Tibial nerve (tissue), 4 donors: ENCODE results near the gene ANKRD42. TPM values are rescaled to one million over a fixed set of nuclear protein-coding genes. Genes with fewer than 3 reads are reported as not detected.
A peak's percentile ranks its signal among the peaks of the same experiment; 100 is the strongest.

ENCODE experiments used
- DNase-seq, 2 donors: peaks; one replicate each; pipeline ENCODE4 v3.0.0-alpha.2; 2019; ENCODE audit warnings: low spot score in 2 of 2
- H3K27ac ChIP-seq, 4 donors: fragments of 200-600 bp; sonication (generic) in 3 of 4; one replicate each; pipeline ENCODE4 v1.5.1; 2017 to 2019; ENCODE audit warnings: mild to moderate bottlenecking in 1 of 4
- H3K27me3 ChIP-seq, 2 donors: fragments of 200-600 bp; sonication (generic) in 1 of 2; one replicate each; pipeline versions ENCODE4 v1.5.1 to v1.6.0; 2017 to 2019
- H3K36me3 ChIP-seq, 3 donors: fragments of 200-600 bp; sonication (generic); one replicate each; pipeline ENCODE4 v1.5.1; 2018 to 2019
- H3K4me1 ChIP-seq, 4 donors: fragments of 200-600 bp; sonication (generic) in 3 of 4; one replicate each; pipeline ENCODE4 v1.5.1; 2017 to 2019
- H3K4me3 ChIP-seq, 4 donors: fragments of 200-600 bp; sonication (generic) in 3 of 4; one replicate each; pipeline ENCODE4 v1.5.1; 2017 to 2019; ENCODE audit warnings: mild to moderate bottlenecking in 1 of 4, moderate library complexity in 1 of 4
- H3K9me3 ChIP-seq, 4 donors: fragments of 200-600 bp; sonication (generic) in 3 of 4; one replicate each; pipeline ENCODE4 v1.5.1; 2017 to 2019
- EP300 ChIP-seq, 2 donors: sonication (generic); formaldehyde crosslinking; IDR thresholded peaks; one replicate each; pipeline ENCODE4 v1.6.1; 2017; ENCODE audit warnings: antibody characterized with exemption in 2 of 2, mild to moderate bottlenecking in 1 of 2
- POLR2A ChIP-seq, 2 donors: fragments of 450-650 bp; IDR thresholded peaks; one replicate each; pipeline ENCODE4 v1.6.1; 2017; ENCODE audit warnings: antibody characterized with exemption in 2 of 2, mild to moderate bottlenecking in 2 of 2, moderate library complexity in 2 of 2
- WGBS, 2 donors: methylation state at CpG; one replicate each; pipeline ENCODE4 v1.1.5; 2018; 5-methylcytosine and 5-hydroxymethylcytosine counted together
- total RNA-seq, 4 donors: library from RNA; depleted of rRNA; stranded (reverse); fragments of >200 nt; gene quantifications; one replicate each; pipeline ENCODE4 v1.1.0, GENCODE V29; 2016
- TF ChIP-seq, protein P1 (sequence below), 5 experiments: fragments of 200-600 bp in 3 of 5; fragments of 450-650 bp in 2 of 5; sonication (generic) in 3 of 5; IDR thresholded peaks; one replicate each; pipeline ENCODE4 v1.5.1; 2016 to 2019; ENCODE audit warnings: antibody characterized with exemption in 5 of 5, mild to moderate bottlenecking in 3 of 5, moderate library complexity in 2 of 5

ANKRD42 gene
- total RNA-seq, 4 donors from 2014 or later, result 10.3 to 13.2 (median 13.1) TPM

DNA sequence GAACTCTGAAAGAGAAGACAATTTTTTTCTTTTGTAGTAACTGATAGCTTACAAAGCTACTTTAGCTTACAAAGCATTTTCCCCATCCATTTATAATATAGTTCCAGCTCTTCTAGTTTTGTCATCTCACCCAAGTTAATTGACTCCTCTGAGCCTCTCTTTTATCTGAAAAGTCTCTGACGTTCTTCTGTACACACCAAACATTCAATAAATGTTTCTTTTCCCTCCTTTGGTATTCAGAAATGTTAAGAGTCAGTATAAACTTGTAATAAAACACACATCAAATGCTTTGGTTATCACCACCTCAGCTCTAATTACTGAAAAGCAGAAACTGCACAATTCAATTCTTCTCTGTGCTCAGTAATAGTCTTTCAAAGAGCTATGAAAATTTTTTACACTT, 86.7 kb downstream of the ANKRD42 start:
- 51% methylated on average over 1 of the region's 1 CpG for whole genome bisulfite sequencing, 2 donors
- Histone ChIP-seq H3K27ac (no peak overlapping the region), H3K4me3 (no peak overlapping the region), H3K4me1 (peaks cover 0 to 42% (median 18%) of the 10 kb centered on the region in 4 donors), H3K27me3 (no peaks in the 10 kb centered on the region), H3K9me3 (no peaks in the 10 kb centered on the region), H3K36me3 (peaks cover 2 to 40% (median 5%) of the 10 kb centered on the region in 3 donors)
- DNase-seq, result no peak
- TF ChIP-seq, protein P1, sequence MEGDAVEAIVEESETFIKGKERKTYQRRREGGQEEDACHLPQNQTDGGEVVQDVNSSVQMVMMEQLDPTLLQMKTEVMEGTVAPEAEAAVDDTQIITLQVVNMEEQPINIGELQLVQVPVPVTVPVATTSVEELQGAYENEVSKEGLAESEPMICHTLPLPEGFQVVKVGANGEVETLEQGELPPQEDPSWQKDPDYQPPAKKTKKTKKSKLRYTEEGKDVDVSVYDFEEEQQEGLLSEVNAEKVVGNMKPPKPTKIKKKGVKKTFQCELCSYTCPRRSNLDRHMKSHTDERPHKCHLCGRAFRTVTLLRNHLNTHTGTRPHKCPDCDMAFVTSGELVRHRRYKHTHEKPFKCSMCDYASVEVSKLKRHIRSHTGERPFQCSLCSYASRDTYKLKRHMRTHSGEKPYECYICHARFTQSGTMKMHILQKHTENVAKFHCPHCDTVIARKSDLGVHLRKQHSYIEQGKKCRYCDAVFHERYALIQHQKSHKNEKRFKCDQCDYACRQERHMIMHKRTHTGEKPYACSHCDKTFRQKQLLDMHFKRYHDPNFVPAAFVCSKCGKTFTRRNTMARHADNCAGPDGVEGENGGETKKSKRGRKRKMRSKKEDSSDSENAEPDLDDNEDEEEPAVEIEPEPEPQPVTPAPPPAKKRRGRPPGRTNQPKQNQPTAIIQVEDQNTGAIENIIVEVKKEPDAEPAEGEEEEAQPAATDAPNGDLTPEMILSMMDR (IDR thresholded peaks at IDR 0.05), result no peak
- no peak for TF ChIP-seq POLR2A (IDR thresholded peaks at IDR 0.05)
- no peak for TF ChIP-seq EP300 (IDR thresholded peaks at IDR 0.05)

DNA sequence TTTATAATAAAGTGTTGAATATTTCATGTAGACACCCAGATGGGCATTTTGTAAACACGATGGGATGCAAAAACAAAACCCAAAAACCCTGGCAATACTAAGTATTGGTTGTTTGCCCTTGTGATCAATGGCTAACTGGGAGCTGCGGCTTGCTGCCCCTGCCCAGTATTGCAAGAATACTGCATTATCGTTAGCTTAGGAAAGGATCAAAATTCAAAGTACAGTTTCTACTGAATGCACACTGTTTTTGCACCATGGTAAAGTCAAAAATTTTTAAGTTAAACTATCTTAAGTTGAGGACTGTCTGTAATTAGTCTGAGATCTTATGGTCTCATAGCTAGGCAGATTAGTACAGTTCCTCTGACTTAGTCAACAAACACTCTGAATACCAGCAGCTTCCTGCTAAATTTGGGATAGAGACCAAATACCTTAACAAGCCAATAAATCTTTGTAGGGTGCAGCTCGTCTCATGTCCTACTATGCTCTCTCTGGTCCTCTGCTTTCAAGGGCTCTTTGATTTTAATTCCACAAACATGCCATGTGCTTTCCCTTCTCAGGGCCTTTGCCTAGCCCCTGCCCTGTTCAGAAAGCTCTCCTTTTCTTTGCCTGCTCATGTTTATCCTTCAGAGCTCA, 88.7 kb downstream of the ANKRD42 start:
- H3K4me1 ChIP-seq, result peaks cover 0 to 46% (median 19%) of the 10 kb centered on the region in 4 donors
- TF ChIP-seq, protein P1 (IDR thresholded peaks at IDR 0.05), result no peak
- TF ChIP-seq POLR2A (IDR thresholded peaks at IDR 0.05), result no peak
- no peaks in the 10 kb centered on the region for H3K9me3 ChIP-seq
- H3K4me3 ChIP-seq, result no peak overlapping the region
- H3K36me3 ChIP-seq, result peaks cover 0 to 20% (median 2%) of the 10 kb centered on the region in 3 donors
- no peaks in the 10 kb centered on the region for H3K27me3 ChIP-seq
- WGBS, 2 donors, result 65 to 77% methylated on average over 4 of the region's 4 CpGs
- H3K27ac ChIP-seq, result no peak overlapping the region
- DNase-seq, result no peak

DNA sequence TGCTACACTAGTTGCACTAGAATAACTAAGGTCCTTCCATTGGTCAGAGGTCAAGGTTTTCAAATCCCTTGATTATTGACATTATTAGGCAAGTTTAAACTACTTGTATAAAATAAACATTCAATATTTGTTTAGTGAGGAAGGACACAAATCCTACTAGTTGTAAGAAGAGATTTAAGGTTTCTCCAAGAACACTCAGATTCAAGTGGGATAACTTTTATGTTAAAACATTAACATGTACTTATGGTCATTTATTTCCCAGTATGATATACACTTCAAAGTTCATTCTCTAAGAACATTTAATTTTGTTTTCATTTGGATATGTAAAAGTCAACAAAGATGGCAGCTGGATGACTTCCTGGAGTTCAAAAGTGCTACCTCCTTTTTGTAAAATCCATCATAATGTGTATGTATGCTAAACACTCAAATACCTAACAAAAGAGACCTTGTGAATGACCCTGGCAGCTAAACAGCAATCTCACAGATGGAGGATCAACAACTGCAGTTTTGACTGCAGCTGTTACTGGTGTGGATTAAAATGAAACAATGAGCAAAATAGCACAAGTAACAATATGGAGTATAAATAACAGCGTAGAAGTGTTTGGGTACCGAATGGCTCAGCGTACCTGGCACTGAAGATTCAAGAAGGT, 91.1 kb downstream of the ANKRD42 start:
- H3K27me3 ChIP-seq, result no peaks in the 10 kb centered on the region
- WGBS, 2 donors, result 11 to 19% methylated on average over 3 of the region's 3 CpGs
- peaks cover 0 to 46% (median 19%) of the 10 kb centered on the region in 4 donors for H3K4me1 ChIP-seq
- peak overlapping the region; percentile 66 to 84 (median 72) for H3K4me3 ChIP-seq
- no peak for TF ChIP-seq EP300 (IDR thresholded peaks at IDR 0.05)
- TF ChIP-seq POLR2A (IDR thresholded peaks at IDR 0.05), result no peak
- TF ChIP-seq, protein P1 (IDR thresholded peaks at IDR 0.05), result no peak
- peak overlapping the region; percentile 96 to 98 (median 96) for H3K27ac ChIP-seq
- DNase-seq, result no peak
- H3K9me3 ChIP-seq, result no peaks in the 10 kb centered on the region
- H3K36me3 ChIP-seq, result no peaks in the 10 kb centered on the region

DNA sequence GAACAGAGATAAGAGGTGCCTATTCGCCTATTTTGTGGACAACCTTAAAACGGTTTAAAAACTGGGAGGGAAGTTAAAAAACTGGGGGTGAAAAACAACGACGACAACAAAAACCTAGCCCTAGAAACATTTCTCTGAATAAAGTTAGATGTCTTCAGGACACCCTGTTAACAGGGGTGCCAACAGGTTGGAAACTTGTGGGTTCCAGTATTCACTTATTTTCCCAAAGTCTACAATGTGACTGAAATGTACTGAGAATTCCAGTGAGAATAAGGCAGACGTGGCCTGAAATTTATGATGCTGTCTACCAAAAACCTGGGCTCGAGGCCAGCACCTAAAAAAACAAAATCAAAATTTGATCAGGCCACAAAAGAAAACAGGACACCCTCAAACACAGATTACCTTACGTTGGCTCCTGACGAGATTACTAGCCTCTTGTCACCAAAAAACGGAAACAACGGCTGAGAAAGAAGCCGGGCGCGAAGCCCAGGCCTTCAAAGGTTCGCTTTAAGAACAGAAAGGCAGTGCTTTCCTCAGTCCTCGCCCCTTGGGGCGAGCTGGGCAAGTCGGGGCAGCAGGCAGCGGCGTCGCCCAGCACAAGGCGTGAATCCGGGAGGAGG, 91.7 kb downstream of the ANKRD42 start:
- WGBS, 2 donors, result 2% methylated on average over 22 of the region's 22 CpGs
- Histone ChIP-seq H3K36me3 (no peaks in the 10 kb centered on the region), H3K9me3 (no peaks in the 10 kb centered on the region), H3K4me3 (peak overlapping the region; percentile 66 to 84 (median 72)), H3K4me1 (peaks cover 0 to 46% (median 19%) of the 10 kb centered on the region in 4 donors), H3K27me3 (no peaks in the 10 kb centered on the region), H3K27ac (peak overlapping the region; percentile 96 to 98 (median 96))
- TF ChIP-seq POLR2A (IDR thresholded peaks at IDR 0.05), result no peak
- TF ChIP-seq, protein P1 (IDR thresholded peaks at IDR 0.05), result no peak
- TF ChIP-seq EP300 (IDR thresholded peaks at IDR 0.05), result no peak
- DNase-seq, result no peak
